NCI-H1092 treated with DMSO at 0.1 percent for 48 hours (cell line): Measurements from ENCODE around the gene MLLT10.
"Not testable (repeated sequence)": the region's sequence is repeated elsewhere in the genome, so short reads cannot be mapped to it uniquely, and the experiment has no call there.

Experiments
- DNase-seq: peaks from one replicate; lab custom pipeline; 2025; lab: John Stamatoyannopoulos, UW

MLLT10 gene

DNA sequence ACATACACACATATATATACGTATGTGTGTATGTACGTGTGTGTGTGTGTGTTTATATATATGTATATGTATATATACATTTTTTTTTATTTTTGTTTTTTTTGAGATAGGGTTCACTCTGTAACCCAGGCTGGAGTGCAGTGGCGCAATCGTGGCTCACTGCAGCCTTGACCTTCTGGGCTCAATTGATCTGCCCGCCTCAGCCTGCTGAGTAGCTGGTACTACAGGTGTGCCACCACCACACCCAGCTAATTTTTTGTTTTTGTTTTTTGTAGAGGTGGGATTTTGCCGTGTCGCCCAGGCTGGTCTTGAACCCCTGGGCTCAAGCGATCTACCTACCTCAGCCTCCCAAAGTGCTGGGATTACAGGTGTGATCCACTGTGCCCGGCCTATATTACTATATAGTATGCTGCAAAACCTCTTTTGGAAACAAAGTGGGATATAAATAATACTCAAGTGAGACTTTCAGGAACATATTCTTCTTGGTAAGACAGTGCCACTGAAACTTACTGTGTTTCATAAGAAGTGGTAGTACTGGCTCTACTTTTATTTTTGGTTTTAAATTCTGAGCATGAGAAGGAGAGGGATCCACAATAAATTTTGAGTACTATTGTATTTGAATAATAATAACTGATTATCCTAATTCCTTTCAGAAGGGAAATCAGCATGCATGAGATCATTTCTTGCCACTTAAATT lies 51.0 kb downstream of the MLLT10 start:
- no peak for DNase-seq

DNA sequence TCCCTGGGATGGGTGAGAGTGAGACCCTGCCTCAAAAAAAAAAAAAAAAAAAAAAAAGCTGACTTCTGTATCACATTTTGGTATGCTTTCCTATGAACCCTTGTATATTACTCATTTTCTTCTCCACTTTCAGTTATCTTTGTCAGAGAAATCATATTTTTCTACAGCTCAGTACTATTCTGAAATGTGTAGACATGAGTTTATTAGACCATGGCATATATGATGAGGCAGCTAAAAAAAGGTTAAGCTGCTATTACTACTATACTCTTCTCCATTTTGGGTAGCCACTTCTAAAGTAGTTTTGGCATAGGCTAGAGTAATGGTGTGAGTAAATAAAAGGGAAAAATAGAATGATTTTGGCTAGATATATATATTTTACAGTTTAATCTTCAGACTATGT lies 53.4 kb downstream of the MLLT10 start:
- DNase-seq = no peak

DNA sequence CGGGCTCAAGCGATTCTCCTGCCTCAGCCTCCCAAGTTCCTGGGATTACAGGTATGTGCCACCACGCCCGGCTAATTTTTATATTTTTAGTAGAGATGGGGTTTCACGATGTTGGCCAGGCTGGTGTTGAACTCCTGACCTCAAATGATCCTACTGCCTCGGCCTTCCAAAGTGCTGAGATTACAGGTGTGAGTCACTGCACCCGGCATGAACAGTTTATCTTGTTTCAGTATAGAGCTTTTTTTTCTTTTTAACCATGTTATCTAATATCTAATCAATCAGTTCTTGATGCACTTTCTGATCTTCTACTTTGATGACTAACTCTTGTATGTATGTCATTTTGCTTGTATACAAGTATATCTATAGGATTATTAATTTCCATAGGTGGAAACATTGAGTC lies 54.1 kb downstream of the MLLT10 start:
- DNase-seq = not testable (repeated sequence)

DNA sequence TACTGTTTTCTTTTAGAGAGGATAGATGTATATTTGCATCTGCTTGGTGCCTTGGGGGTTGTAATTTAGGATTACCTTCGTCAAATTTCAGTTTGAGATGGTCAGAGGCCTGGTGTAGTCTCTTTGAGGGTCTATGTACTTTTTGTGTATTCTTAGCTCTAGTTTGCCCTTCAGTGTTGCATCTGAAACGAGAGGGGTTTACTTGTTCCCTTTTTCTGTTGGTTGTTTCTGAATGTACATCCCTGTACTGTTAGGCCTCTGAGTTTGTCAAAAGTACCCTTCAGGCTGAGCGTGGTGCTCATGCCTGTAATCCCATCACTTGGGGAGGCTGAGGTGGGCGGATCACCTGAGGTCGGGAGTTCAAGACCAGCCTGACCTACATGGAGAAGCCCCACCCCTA lies 60.0 kb downstream of the MLLT10 start:
- DNase-seq = no peak

DNA sequence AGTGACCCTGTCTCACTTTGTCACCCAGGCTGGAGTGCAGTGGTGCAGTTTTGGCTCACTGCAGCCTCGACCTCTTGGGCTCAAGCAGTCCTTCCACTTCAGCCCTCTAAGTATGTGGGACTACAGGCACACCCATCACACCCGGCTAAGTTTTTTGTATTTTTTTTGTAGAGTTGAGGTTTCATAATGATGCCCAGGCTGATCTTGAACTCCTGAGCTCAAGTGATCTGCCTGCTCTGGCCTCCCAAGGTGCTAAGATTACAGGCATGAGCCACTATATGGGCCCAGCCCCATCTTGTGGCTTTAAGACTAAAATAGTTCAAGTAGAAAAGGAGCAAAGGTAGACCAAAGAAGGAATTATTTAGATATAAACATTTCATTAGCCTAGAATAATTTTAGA lies 65.5 kb downstream of the MLLT10 start:
- no peak for DNase-seq

DNA sequence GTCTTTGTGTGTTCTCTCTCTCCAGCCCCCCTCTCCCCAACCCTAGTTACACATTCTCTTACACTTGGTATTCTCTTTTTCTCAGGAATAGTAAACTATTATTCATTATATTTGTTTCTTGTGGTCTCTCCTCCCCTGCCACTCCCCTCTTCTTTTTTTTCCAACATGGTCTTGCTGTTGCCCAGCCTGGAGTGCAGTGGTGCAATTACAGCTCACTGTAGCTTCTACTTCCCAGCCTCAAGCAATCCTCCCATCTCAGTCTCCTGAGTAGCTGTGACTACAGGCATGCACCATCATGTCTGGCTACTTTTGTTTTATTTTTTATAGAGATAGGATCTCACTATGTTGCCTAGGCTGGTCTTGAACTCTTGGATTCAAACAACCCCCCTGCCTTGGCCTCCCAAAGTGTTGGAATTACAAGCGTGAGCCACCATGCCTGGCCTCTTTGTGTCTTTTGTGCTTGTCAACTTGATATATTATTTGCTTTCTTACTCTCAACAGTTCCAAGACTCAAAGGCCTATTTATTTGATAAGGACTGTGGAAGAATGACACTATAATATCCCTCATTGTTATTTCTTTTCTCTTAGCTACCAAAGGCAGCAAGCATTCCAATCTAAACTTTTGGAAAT lies 66.9 kb downstream of the MLLT10 start:
- DNase-seq = no peak

DNA sequence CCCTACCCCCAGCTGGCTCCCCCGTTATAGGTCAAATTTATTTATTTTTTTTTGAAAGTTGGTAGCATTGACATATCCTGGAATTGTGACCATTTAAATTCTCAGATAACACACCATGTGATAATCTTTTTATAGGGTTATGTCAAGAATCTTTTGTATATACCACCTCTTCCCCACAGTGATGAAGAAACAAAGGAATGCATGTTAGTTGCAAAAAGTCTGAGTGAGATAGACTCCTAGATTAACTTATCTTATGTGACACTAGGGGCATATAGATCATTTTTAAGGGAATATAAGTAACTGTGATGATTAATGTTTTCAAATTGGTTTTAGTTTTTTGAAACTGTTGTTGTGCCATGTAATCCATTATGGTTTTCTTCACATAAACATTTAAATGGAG lies 68.3 kb downstream of the MLLT10 start:
- no peak for DNase-seq

DNA sequence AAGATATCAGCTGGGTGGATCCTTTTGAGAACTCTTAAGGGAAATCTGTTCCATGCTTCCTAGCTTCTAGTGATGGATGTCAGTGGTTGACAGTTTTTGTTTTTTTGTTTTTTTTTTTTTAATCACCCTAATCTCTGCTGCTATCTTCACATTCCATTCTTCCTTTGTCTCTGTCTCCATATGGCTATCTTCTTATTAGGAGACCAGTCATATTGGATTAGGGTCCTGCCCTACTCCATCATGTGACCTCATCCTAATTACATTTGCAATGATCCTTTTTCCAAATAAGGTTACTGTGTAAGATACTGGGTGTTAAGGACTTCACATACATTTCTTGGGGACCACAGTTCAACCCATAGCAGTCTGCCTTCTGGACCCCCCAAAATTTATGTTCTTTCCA lies 69.7 kb downstream of the MLLT10 start:
- DNase-seq = no peak

DNA sequence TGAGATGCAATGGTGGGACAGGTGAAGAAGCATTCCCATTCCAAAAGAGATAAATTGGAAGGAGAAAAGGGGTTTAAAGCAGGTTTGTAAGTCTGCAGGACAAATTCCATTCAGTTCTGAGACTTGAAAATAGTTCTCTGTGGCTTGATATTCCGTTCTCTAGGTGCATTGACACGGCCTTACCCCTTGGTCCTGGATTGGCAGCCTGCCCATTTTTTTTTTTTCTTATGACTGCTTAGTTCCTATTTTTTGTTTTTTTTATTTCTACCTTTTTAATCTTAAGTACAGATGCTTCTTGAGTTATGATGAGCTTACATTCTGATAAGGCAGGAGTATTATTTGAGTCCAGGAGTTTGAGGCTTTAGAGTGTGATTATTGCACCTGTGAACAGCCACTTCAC lies 70.6 kb downstream of the MLLT10 start:
- no peak for DNase-seq

DNA sequence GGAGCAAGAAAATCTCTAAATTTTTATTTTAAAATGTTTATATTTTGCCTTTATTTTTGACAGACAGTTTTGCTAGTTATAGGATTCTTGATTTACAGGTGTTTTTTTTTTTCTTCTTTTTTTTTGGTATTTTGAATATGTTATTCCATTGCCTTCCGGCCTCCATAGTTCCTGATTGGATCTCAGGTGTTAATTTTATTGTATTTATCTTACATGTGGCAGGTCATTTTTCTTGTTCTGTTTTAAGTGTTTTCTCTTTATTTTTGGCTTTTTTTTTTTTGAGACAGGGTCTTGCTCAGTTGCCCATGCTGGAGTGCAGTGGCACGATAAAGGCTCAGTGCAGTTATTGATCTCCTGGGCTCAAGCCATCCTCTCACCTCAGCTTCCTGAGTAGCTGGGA lies 73.9 kb downstream of the MLLT10 start:
- DNase-seq = no peak

DNA sequence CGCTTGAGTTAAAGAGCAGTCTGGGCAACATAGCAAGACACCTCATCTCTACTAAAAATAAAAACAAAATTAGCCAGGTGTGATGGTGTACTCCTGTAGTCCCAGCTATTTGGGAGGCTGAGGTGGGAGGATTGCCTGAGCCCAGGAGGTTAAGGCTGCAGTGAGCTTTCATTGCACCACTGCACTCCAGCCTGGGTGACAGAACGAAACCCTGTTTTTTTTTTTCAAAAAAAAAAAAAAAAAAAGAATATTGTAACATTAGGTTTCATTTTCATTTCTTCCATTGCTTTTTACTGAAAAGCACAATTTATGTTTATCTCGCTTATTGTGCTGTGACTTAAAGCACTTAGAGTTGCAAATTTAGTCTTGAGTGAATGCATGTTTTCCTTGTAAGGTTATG lies 80.0 kb downstream of the MLLT10 start:
- DNase-seq = no peak

DNA sequence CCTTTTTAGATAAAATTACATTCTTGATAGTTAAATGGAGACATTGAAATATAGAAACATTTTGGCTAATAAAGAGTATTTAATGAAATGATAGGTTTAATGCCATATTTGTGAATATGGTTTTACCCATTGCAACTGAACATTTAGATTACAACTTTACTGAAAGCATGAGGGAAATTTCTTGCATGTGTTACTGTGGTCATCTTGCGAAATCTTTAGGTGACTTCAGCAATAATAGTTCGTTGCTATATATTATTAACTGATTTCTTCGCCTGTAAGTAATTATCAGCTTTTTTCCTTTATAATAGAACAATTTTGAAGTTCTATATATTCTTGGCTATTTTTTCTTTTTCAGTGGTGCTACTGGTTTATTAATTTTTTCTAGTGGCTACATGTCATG lies 83.2 kb downstream of the MLLT10 start:
- no peak for DNase-seq

DNA sequence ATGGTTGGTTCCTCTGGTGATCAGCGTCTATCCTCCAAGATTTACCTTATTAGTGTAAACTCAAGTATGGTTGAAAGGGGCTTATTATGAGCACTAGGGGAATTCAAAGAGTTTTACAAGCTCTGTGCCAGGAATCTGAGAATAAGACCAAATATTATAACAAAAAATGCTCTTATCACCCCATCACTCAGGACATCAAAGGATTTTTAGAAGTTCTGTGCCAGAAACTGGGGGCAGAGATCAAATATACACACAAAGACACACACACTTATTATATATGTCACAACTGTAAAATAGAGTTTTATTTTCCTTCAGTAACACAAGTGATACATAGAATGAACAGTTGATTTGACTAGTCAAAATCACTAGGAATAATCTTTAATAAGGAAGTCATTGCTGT lies 89.3 kb downstream of the MLLT10 start:
- no peak for DNase-seq

DNA sequence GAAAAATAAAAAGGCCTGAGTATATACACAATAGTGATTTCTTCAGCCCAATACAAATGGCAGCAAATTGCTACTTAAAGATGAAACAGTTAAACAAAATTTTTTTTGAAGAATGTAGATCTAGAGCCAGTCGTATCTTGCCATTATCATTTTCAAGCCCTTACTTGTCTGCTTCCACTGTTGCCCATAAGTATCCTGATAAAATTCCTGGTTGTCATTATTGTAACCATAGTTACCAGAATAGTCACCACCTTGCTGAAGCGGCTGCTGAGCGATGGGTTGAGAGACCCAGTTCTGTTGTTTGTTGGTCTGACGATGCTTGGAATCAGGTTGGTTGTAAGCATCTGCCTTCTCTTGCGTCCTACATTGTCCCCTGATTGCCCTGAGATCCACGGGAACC lies 90.4 kb downstream of the MLLT10 start:
- not testable (repeated sequence) for DNase-seq

DNA sequence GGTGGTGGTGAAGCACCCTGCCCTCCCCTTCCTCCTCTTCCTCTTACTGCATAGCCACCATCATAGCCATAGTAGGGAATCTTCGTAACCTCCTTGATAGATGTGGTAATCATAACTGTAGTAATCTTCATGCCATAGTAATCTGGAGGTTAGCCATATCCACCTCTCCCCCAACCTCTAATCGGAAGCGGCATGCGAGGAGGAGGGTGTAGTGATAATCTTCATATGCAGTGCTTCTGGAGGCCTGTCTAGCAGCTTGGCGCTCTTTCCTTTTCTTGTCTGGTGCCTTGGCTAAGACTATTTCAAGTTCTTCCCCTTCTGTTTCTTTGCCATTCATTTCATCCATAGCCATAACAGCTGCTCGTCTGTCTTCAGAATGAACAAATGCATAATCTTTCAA lies 90.9 kb downstream of the MLLT10 start:
- no peak for DNase-seq

DNA sequence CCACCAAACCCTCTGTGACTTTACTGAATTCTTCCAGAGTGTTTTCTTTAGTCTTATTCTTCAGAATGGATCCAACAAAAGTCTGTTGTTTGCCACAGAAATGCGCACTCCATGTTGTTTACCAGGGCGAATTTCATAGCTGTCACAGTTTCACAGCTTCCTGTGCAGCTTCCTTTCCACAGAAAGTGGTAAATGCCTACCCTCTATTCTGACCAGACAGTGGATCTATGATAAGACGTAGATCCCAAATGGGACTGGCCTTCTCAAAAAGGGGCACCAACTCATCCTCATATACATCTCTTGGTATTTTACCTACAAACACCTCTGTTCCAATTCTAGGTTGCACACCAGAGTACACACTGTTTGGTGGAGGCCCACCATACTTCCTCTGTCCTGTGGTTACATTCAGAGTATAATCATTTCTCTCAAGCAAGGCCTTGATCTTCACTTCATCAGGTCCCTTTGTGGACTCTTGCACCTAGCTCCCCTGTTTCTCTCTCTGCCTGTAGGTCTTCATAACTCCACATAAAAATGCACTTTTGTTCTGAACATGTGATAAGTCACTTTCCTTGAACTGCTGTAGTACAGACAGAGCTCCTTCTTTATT lies 91.7 kb downstream of the MLLT10 start:
- DNase-seq = no peak

DNA sequence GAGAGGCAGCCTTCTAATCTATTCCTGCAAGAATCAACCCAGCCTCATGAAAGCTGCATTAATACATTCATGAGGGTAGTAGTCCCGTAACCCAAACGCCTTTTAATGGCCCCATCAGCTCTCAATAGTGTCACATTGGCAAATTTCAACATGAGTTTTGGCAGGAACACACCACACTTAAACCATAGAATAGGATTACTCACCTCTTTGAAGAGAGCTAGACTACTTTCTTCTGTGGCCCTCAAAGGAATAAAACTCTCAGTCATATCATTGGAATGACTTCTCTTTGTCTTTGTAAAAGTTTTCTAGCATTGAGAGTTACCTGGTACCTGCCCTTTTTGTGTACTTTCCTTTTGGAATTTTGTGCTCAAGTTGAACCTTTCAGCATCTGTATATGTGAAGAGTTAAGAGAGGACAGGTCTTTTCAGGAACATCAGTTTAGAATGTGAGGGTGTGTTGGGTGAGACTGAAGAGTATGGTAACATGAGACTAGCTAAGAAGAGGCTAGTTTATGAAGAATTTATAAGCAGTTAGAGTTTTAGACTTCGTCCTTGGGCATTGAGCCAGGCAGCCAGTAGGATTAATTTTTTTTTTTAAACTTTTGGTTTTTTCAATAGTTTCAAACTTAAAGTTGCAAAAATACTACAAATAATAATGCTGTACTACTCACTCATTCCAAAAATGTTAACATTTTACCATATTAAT lies 92.6 kb downstream of the MLLT10 start:
- no peak for DNase-seq

DNA sequence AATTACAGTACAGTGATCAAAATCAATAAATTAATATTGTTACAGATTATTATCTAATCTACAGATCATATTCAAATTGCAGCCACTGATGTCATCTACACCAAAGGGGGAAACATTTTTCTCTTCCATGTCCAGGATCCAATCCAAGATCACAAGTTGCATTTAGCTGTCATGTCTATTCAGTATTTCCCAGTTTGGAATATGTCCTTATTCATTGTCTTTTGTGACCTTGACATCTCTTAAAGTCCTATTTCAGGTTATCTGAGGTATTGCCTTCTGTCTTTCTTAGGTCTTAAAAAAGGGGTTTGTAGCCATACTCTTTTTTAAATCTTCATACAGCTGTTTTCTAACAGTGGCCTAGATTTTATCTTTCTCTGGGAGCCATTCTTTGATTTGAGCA lies 93.3 kb downstream of the MLLT10 start:
- DNase-seq = no peak

DNA sequence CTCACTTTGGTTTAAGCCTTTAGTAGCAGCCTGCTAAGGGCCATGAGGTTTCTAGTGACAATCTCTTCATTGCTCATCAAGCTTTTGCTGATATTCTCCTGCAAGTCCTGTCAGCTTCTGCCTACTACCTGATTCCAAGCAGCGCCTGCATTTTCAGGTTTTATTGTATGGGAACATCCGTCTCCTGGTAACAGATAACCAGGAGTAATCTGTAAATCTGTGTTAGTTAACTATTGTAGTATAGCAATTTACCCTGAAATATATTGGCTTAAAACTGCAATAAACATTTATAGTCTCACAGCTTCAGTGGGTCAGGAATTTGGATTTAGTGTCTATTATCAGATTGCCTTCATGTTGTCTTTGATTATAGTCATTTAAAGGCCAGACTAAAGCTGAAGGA lies 94.0 kb downstream of the MLLT10 start:
- no peak for DNase-seq

DNA sequence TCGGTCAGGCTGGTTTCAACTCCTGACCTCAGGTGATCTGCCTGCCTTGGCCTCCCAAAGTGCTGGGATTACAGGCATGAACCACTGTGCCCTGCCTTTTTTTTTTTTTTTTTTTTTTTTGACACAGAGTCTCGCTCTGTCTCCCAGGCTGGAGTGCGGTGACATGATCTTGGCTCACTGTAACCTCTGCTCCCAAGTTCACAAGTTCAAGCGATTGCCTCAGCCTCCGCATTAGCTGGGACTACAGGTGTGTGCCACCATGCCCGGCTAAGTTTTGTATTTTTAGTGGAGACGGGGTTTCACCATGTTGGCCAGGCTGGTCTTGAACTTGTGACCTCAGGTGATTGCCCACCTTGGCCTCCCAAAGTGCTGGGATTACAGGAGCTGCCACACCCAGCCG lies 94.6 kb downstream of the MLLT10 start:
- DNase-seq = not testable (repeated sequence)

DNA sequence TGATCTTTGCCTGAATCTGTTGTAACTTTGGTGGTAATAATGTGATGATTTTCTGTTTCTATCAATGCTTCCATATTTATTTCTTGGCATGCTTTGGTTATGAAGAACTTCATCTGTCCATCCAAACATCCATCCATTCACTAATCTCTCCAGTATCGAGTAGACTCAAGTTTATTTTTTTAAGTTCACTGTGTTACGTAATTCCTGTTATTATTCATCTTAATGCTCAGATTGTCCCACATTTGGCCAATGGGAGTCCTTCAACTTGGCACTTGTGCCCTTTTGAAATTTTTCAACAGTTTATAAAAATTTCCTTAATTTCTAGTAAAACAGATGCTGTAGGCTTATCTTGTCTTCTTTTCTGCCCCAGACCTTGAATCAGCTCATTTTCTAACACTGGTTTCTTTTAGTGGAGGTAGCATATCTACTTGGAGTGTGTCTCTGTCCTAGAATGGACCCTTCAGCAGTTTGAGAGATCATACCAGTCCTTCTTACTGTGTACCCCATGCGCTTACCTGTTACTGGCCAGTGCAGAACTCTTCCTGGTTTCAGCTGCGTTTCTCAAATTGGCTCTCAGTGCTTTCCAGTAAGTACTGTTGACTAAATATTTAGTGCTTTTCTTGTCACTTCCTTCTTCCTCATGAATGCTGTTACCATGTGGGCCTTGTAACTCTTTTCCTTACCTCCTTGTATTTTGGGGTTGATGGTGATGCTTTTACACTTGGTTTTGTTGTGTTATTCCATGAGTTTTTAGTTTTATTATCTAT lies 100.8 kb downstream of the MLLT10 start:
- DNase-seq = no peak

DNA sequence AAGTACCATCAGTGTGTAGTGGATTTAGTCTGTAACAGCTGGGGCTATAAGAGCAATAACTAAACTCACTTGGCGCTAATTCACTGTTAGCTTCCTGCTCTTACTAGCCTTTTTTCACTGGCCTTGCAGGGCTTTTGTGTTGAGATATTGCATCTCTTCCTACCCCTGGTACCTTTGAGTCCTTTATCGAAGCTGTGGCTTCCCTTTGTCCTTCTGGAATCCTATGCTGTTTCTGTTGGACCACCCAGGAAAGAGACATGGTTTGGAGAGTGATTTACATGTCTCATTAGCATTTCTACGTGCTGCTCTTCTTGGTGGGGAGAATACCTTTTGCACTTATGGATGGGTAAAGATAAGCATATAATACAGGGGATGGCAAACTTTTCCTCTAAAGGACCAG lies 103.8 kb downstream of the MLLT10 start:
- DNase-seq = no peak
